ENCODE measurements around the gene FBXO28. TPM values are rescaled to one million over a fixed set of nuclear protein-coding genes. Genes with fewer than 3 reads are reported as not detected.

The FBXO28 gene
- total RNA-seq, 1 donor = 41.5 TPM

- DNase-seq (ENCODE audit: low read depth) = no peak
- no peak overlapping the region for H3K4me3 ChIP-seq (ENCODE audit: low read depth, low read length)
- no peak for TF ChIP-seq CTCF (IDR thresholded peaks at IDR 0.05; ENCODE audit: insufficient read depth, low read depth, low read length)
Observed at GRCh38 chr1:224172229-224172628, 58.3 kb downstream of the FBXO28 start.

- no peak for DNase-seq (ENCODE audit: low read depth)
- no peak overlapping the region for H3K4me3 ChIP-seq (ENCODE audit: low read depth, low read length)
- no peak for TF ChIP-seq CTCF (IDR thresholded peaks at IDR 0.05; ENCODE audit: insufficient read depth, low read depth, low read length)
Observed at GRCh38 chr1:224173523-224173922, 59.6 kb downstream of the FBXO28 start.

- TF ChIP-seq CTCF (IDR thresholded peaks at IDR 0.05; ENCODE audit: insufficient read depth, low read depth, low read length) = no peak
- peak; percentile 23 for DNase-seq (ENCODE audit: low read depth)
- H3K4me3 ChIP-seq (ENCODE audit: low read depth, low read length) = no peak overlapping the region
Observed at GRCh38 chr1:224175617-224176016, 61.7 kb downstream of the FBXO28 start.

- no peak for DNase-seq (ENCODE audit: low read depth)
- no peak overlapping the region for H3K4me3 ChIP-seq (ENCODE audit: low read depth, low read length)
- no peak for TF ChIP-seq CTCF (IDR thresholded peaks at IDR 0.05; ENCODE audit: insufficient read depth, low read depth, low read length)
Observed at GRCh38 chr1:224177356-224177999, 63.6 kb downstream of the FBXO28 start.

GRCh38 chr1:224178894-224179293, 65.0 kb downstream of the FBXO28 start:
- H3K4me3 ChIP-seq (ENCODE audit: low read depth, low read length) = no peak overlapping the region
- DNase-seq (ENCODE audit: low read depth) = no peak
- TF ChIP-seq CTCF (IDR thresholded peaks at IDR 0.05; ENCODE audit: insufficient read depth, low read depth, low read length) = no peak

GRCh38 chr1:224180783-224181452, 67.0 kb downstream of the FBXO28 start:
- no peak overlapping the region for H3K4me3 ChIP-seq (ENCODE audit: low read depth, low read length)
- no peak for TF ChIP-seq CTCF (IDR thresholded peaks at IDR 0.05; ENCODE audit: insufficient read depth, low read depth, low read length)
- DNase-seq (ENCODE audit: low read depth) = no peak
